Measurements from ENCODE around the gene UCHL3.
A peak's percentile ranks its signal among the peaks of the same experiment; 100 is the strongest.

DNA sequence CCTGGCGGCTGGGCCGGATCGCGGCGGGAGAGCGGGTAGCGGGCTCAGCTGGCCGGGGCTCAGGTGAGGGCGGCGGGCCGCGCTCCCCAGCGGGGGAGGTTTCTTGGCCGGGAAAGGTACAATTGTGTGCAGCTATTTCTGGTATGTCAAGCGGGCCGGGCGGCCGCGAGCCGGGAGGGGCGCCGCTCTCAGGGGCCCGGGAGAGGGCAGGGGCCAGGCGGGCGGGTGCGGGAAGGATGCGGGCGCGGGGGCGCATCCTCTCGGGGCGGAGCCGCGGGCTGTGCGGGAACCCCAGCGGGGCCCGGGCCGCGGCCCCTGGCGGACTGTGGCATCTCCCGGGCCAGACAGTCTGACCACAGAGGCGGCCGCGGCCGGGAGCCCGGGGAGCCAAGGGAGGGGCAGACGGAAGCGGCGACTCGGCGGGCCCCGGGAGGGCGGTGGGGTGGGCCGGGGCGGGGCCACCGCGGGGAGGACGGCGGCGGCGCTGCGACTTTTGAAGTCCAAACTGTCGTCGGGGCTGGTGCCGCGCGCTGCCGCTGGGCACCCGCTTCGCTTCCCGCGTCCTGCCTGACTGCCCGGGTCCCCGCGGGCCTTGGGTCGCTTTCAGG is 86.3 kb downstream of the UCHL3 start, which contains the start of gene LMO7:
- TF ChIP-seq POLR2AphosphoS5 (IDR thresholded peaks at IDR 0.05; ENCODE audit: borderline replicate concordance, low read depth, low read length) (peak; percentile 51; the same call in 1 of the 2 replicates), EZH2 (IDR thresholded peaks at IDR 0.05) (no peak), FOXP2 (optimal IDR thresholded peaks at IDR 0.05; ENCODE audit: control extremely low read depth, extremely low read length, insufficient read depth) (no peak)

Measured in SK-N-MC (cell line).